PC-9 (cell line): ENCODE data around the gene SPATA31D3. TPM values are rescaled to one million over a fixed set of nuclear protein-coding genes. Genes with fewer than 3 reads are reported as not detected.

ENCODE experiments used
- BruUV-seq: library from RNA; stranded (reverse); fragments of 400-500 nt; replicated peaks from 2 replicates; lab custom pipeline; 2021; lab: Mats Ljungman, UMichigan
- CTCF ChIA-PET: fragments of 300-600 bp; sonication (Branson Sonifier 250); formaldehyde crosslinking; loops from one replicate; lab custom pipeline; 2022; ENCODE audit warnings: antibody characterized with exemption; lab: Charles Lee
- POLR2A ChIA-PET: fragments of 300-600 bp; sonication (Branson Sonifier 250); formaldehyde crosslinking; loops from one replicate; lab custom pipeline; 2022; ENCODE audit warnings: antibody characterized with exemption; ENCODE audit not compliant: unreplicated experiment; lab: Charles Lee
- DNase-seq, 2 experiments: peaks; one replicate each; pipeline versions ENCODE4 v3.0.0 to v3.0.0-alpha.2; 2015 to 2022; ENCODE audit warnings: mixed read lengths in 1 of 2
- H2AFZ ChIP-seq: fragments of 200-600 bp; sonication (generic); 2 replicates; pipeline ENCODE4 v1.8.1; 2017; ENCODE audit warnings: antibody characterized with exemption
- H3F3A ChIP-seq: fragments of 200-600 bp; sonication (generic); 2 replicates; pipeline ENCODE4 v1.8.1; 2017; ENCODE audit warnings: antibody characterized with exemption, mild to moderate bottlenecking, low read depth; ENCODE audit not compliant: insufficient read depth
- H3K27ac ChIP-seq: fragments of 200-600 bp; sonication (generic); 2 replicates; pipeline ENCODE4 v1.6.1; 2016; ENCODE audit warnings: mixed run types
- H3K27me3 ChIP-seq: fragments of 200-600 bp; sonication (generic); 2 replicates; pipeline ENCODE4 v1.6.1; 2016; ENCODE audit warnings: low read depth, mixed run types; ENCODE audit not compliant: insufficient read depth
- H3K36me3 ChIP-seq: fragments of 200-600 bp; sonication (generic); 2 replicates; pipeline ENCODE4 v1.6.1; 2016; ENCODE audit warnings: low read depth, mixed run types
- H3K4me1 ChIP-seq: fragments of 200-600 bp; sonication (generic); replicated peaks from 2 replicates; pipeline ENCODE4 v1.6.1; 2016; ENCODE audit warnings: mixed run types; ENCODE audit not compliant: insufficient read depth
- H3K4me2 ChIP-seq: fragments of 200-600 bp; sonication (generic); 2 replicates; pipeline ENCODE4 v1.6.1; 2017; ENCODE audit warnings: mixed run types
- H3K4me3 ChIP-seq: fragments of 200-600 bp; sonication (generic); 2 replicates; pipeline ENCODE4 v1.6.1; 2016; ENCODE audit warnings: mixed run types
- H3K79me2 ChIP-seq: fragments of 200-600 bp; sonication (generic); 2 replicates; pipeline ENCODE4 v1.6.1; 2017; ENCODE audit warnings: low read depth, mixed run types
- H3K9me2 ChIP-seq: fragments of 200-600 bp; sonication (generic); 2 replicates; pipeline ENCODE4 v1.8.1; 2017; ENCODE audit warnings: mild to moderate bottlenecking; ENCODE audit not compliant: insufficient read depth
- H3K9me3 ChIP-seq: fragments of 200-600 bp; sonication (generic); 2 replicates; pipeline ENCODE4 v1.8.1; 2016; ENCODE audit warnings: low read depth; ENCODE audit not compliant: insufficient read depth
- H4K20me1 ChIP-seq: fragments of 200-600 bp; sonication (generic); 2 replicates; pipeline ENCODE4 v1.8.1; 2017; ENCODE audit not compliant: insufficient read depth
- CTCF ChIP-seq: fragments of 200-600 bp; sonication (generic); conservative IDR thresholded peaks from 2 replicates; pipeline ENCODE4 v1.6.1; 2017; ENCODE audit warnings: mixed run types, antibody characterized with exemption, mild to moderate bottlenecking, moderate library complexity
- EZH2 ChIP-seq: fragments of 200-600 bp; sonication (generic); IDR thresholded peaks from 2 replicates; pipeline ENCODE4 v1.8.0; 2017; ENCODE audit warnings: antibody characterized with exemption, low read depth
- intact Hi-C: fragments of 100-400 bp; cut with micrococcal nuclease; formaldehyde crosslinking; loops from one replicate; pipeline ENCODE4 v1.10.0; 2022; ENCODE audit not compliant: unreplicated experiment
- total RNA-seq: library from RNA; stranded (reverse); gene quantifications from 2 replicates; pipeline ENCODE4 v1.2.3, GENCODE V29; 2021

Gene SPATA31D3
- total RNA-seq, 1 experiment from 2014 or later = not detected

- H3F3A ChIP-seq = no peaks in the 10 kb centered on the region
- no peak for TF ChIP-seq CTCF
- no peak for TF ChIP-seq EZH2
- intact Hi-C loops = no loop called here
- no peaks in the 10 kb centered on the region for H4K20me1 ChIP-seq
- H3K36me3 ChIP-seq = no peaks in the 10 kb centered on the region
- no peak overlapping the region for H3K4me2 ChIP-seq
- ChIA-PET POLR2A (no interaction called here), CTCF (no interaction called here)
- 0 out of 2 replicates have a peak, but pooled peaks cover 9% of the 10 kb centered on the region for H3K9me3 ChIP-seq
- H2AFZ ChIP-seq = no peak overlapping the region
- no peaks in the 10 kb centered on the region for H3K9me2 ChIP-seq
- no peak for DNase-seq
- no peaks in the 10 kb centered on the region for H3K4me1 ChIP-seq
- no peaks in the 10 kb centered on the region for H3K27me3 ChIP-seq
- H3K4me3 ChIP-seq = no peak overlapping the region
- H3K79me2 ChIP-seq = no peaks in the 10 kb centered on the region
- H3K27ac ChIP-seq = no peak overlapping the region
- BruUV-seq = no TSS peak
Measured at GRCh38 chr9:81953096-81953495, 9.8 kb downstream of the SPATA31D3 start.

GRCh38 chr9:81955625-81956024 lies 12.3 kb downstream of the SPATA31D3 start:
- Histone ChIP-seq H3K9me3 (0 out of 2 replicates have a peak, but pooled peaks cover 9% of the 10 kb centered on the region), H3K4me3 (no peak overlapping the region), H3K79me2 (no peaks in the 10 kb centered on the region), H3K27ac (no peak overlapping the region), H3F3A (no peaks in the 10 kb centered on the region), H3K4me2 (no peak overlapping the region), H3K36me3 (no peaks in the 10 kb centered on the region), H3K9me2 (no peaks in the 10 kb centered on the region), H3K27me3 (no peaks in the 10 kb centered on the region), H2AFZ (no peak overlapping the region), H4K20me1 (no peaks in the 10 kb centered on the region), H3K4me1 (no peaks in the 10 kb centered on the region)
- POLR2A ChIA-PET = no interaction called here
- TF ChIP-seq EZH2 (no peak), CTCF (no peak)
- DNase-seq = no peak
- CTCF ChIA-PET = no interaction called here
- BruUV-seq = no TSS peak
- intact Hi-C loops = no loop called here

- no peaks in the 10 kb centered on the region for H3K9me3 ChIP-seq
- no peaks in the 10 kb centered on the region for H3K36me3 ChIP-seq
- H3K4me1 ChIP-seq = no peaks in the 10 kb centered on the region
- H3K27ac ChIP-seq = no peak overlapping the region
- H3K79me2 ChIP-seq = no peaks in the 10 kb centered on the region
- no peak for DNase-seq
- no TSS peak for BruUV-seq
- no peaks in the 10 kb centered on the region for H3K9me2 ChIP-seq
- H3K4me2 ChIP-seq = no peak overlapping the region
- intact Hi-C loops = no loop called here
- H3K4me3 ChIP-seq = no peak overlapping the region
- POLR2A ChIA-PET = no interaction called here
- H3F3A ChIP-seq = no peaks in the 10 kb centered on the region
- no peaks in the 10 kb centered on the region for H4K20me1 ChIP-seq
- CTCF ChIA-PET = no interaction called here
- no peaks in the 10 kb centered on the region for H3K27me3 ChIP-seq
- H2AFZ ChIP-seq = no peak overlapping the region
- TF ChIP-seq CTCF (no peak), EZH2 (no peak)
Measured at GRCh38 chr9:81964218-81965171, 21.2 kb downstream of the SPATA31D3 start.
